Smooth muscle cell (in vitro differentiated cells): Measurements from ENCODE around the gene PRSS8. TPM values are rescaled to one million over a fixed set of nuclear protein-coding genes. Genes with fewer than 3 reads are reported as not detected.

Experiments used
- DNase-seq: peaks from one replicate; lab custom pipeline; 2025; ENCODE audit not compliant: unreplicated experiment; lab: John Stamatoyannopoulos, UW
- H2AFZ ChIP-seq: fragments of 200-600 bp; sonication (generic); 2 replicates; pipeline ENCODE4 v1.6.0; 2016; ENCODE audit warnings: antibody characterized with exemption, low read depth, mild to moderate bottlenecking
- H3F3A ChIP-seq: fragments of 200-600 bp; sonication (generic); 2 replicates; pipeline ENCODE4 v1.6.0; 2017; ENCODE audit warnings: antibody characterized with exemption, low read depth
- H3K27ac ChIP-seq: fragments of 200-600 bp; sonication (generic); 2 replicates; pipeline ENCODE4 v1.5.1; 2016; ENCODE audit warnings: low read depth, mild to moderate bottlenecking
- H3K27me3 ChIP-seq: fragments of 200-600 bp; sonication (generic); 2 replicates; pipeline ENCODE4 v1.6.1; 2016; ENCODE audit warnings: low read depth, mild to moderate bottlenecking
- H3K36me3 ChIP-seq: fragments of 200-600 bp; sonication (generic); 2 replicates; pipeline ENCODE4 v1.5.1; 2016; ENCODE audit warnings: low read depth
- H3K4me1 ChIP-seq: fragments of 200-600 bp; sonication (generic); 2 replicates; pipeline ENCODE4 v1.5.1; 2016; ENCODE audit warnings: low read depth
- H3K4me2 ChIP-seq: fragments of 200-600 bp; sonication (generic); 2 replicates; pipeline ENCODE4 v1.6.0; 2016; ENCODE audit warnings: mild to moderate bottlenecking
- H3K4me3 ChIP-seq: fragments of 200-600 bp; sonication (generic); 2 replicates; pipeline ENCODE4 v1.5.1; 2016; ENCODE audit warnings: mild to moderate bottlenecking
- H3K79me2 ChIP-seq: fragments of 200-600 bp; sonication (generic); 2 replicates; pipeline ENCODE4 v1.6.0; 2016; ENCODE audit warnings: low read depth, mild to moderate bottlenecking
- H3K9ac ChIP-seq: fragments of 200-600 bp; sonication (generic); 2 replicates; pipeline ENCODE4 v1.6.0; 2016; ENCODE audit warnings: low read depth
- H3K9me3 ChIP-seq: fragments of 200-600 bp; sonication (generic); replicated peaks from 2 replicates; pipeline ENCODE4 v1.5.1; 2016; ENCODE audit warnings: low read depth
- H4K20me1 ChIP-seq: fragments of 200-600 bp; sonication (generic); 2 replicates; pipeline ENCODE4 v1.6.0; 2016; ENCODE audit warnings: low read depth
- CTCF ChIP-seq: fragments of 200-600 bp; sonication (generic); IDR thresholded peaks from 2 replicates; pipeline ENCODE4 v1.5.1; 2017; ENCODE audit warnings: borderline replicate concordance, mild to moderate bottlenecking, antibody characterized with exemption; ENCODE audit not compliant: insufficient read depth, poor library complexity, severe bottlenecking
- WGBS: methylation state at CpG from one replicate; pipeline ENCODE4 v1.1.7; 2016; ENCODE audit warnings: low lambda C conversion rate; 5-methylcytosine and 5-hydroxymethylcytosine counted together
- polyA plus RNA-seq: library from polyadenylated mRNA; unstranded; fragments of >200 nt; fragmentation: Nextera tagmentation; extraction: Ambion mirVana; gene quantifications from 2 replicates; pipeline ENCODE4 v1.2.1, GENCODE V29; 2016
- total RNA-seq: library from RNA; depleted of rRNA; stranded (reverse); fragments of >200 nt; gene quantifications from 2 replicates; pipeline ENCODE4 v1.2.3, GENCODE V29; 2014

Gene PRSS8
- total and polyA plus RNA-seq, 2 experiments from 2014 or later: 13.9 to 17.3 TPM

- DNase-seq: peak; percentile 15
- H3K79me2 ChIP-seq: peaks cover 15% of the 10 kb centered on the region
- H3K4me3 ChIP-seq: peak within 1 kb of the TSS; percentile 91
- H2AFZ ChIP-seq: peak within 1 kb of the TSS; percentile 75
- H4K20me1 ChIP-seq: no peaks in the 10 kb centered on the region
- no peaks in the 10 kb centered on the region for H3K27me3 ChIP-seq
- TF ChIP-seq CTCF: no peak
- H3K9ac ChIP-seq: peak within 1 kb of the TSS; percentile 79
- H3K36me3 ChIP-seq: no peaks in the 10 kb centered on the region
- H3K27ac ChIP-seq: no peak within 1 kb of the TSS
- no peaks in the 10 kb centered on the region for H3F3A ChIP-seq
- peaks cover 4% of the 10 kb centered on the region for H3K4me1 ChIP-seq
- peak within 1 kb of the TSS; percentile 97 for H3K4me2 ChIP-seq
- 5% methylated on average over 67 of the region's 68 CpGs for WGBS
- no peaks in the 10 kb centered on the region for H3K9me3 ChIP-seq
Observed at GRCh38 chr16:31108035-31108793, 27.3 kb downstream of the PRSS8 start, which contains the start of gene BCKDK. Gene BCKDK, plus strand, starts transcription at chr16:31108386. Its CDS starts 838 bp downstream, at chr16:31109224.

GRCh38 chr16:31107465-31107867 is 28.1 kb downstream of the PRSS8 start:
- DNase-seq: no peak
- H3K9me3 ChIP-seq: no peaks in the 10 kb centered on the region
- H3K27ac ChIP-seq: no peak overlapping the region
- peaks cover 4% of the 10 kb centered on the region for H3K4me1 ChIP-seq
- no peak overlapping the region for H3K4me3 ChIP-seq
- H3K27me3 ChIP-seq: no peaks in the 10 kb centered on the region
- peak overlapping the region; percentile 97 for H3K4me2 ChIP-seq
- no peak for TF ChIP-seq CTCF
- no peak overlapping the region for H3K9ac ChIP-seq
- H3K36me3 ChIP-seq: no peaks in the 10 kb centered on the region
- WGBS: 89% methylated on average over 6 of the region's 6 CpGs
- peaks cover 15% of the 10 kb centered on the region for H3K79me2 ChIP-seq
- no peaks in the 10 kb centered on the region for H4K20me1 ChIP-seq
- peak overlapping the region; percentile 75 for H2AFZ ChIP-seq
- H3F3A ChIP-seq: no peaks in the 10 kb centered on the region

DNA sequence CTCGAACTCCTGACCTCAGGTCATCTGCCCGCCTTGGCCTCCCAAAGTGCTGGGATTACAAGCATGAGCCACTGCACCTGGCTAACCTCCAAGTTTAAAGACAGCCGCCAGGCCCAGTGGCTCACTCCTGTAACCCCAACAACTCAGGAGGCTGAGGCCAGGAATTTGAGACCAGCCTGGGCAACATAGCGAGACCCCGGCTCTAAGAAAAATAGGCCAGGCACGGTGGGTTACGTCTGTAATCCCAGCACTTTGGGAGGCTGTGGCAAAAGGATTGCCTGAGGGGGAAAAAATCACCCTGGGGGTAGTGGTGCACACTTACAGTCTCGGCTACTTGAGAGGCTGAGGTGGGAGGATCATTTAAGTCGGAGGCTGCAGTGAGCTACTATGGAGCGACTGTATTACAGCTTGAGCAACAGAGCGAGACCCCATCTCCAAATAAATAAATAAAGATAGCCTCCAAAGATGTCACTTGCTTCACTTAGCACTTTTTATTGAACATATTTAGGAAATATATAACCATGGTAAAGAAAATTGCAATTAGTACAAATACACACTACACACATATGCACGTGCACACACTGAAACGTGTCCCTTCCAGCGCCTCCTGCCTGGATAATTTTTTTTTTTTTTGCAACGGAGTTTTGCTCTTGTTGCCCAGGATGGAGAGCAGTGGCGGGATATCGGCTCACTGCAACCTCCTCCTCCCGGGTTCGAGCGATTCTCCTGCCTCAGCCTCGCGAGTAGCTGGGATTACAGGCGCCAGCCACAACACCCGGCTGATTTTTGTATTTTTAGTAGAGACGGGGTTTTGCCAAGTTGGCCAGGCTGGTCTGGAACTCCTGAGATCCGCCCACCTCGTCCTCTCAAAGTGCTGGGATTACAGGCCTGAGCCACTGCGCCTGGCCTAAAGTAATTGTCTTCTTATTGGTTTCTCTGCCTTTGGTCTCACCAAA is 28.7 kb downstream of the PRSS8 start:
- Histone ChIP-seq H3K27me3 (no peaks in the 10 kb centered on the region), H3K4me2 (peak overlapping the region; percentile 97), H4K20me1 (no peaks in the 10 kb centered on the region), H3K4me3 (no peak overlapping the region), H3K9me3 (no peaks in the 10 kb centered on the region), H3K36me3 (no peaks in the 10 kb centered on the region), H2AFZ (peak overlapping the region; percentile 75), H3K27ac (no peak overlapping the region), H3K4me1 (peaks cover 4% of the 10 kb centered on the region), H3K9ac (no peak overlapping the region), H3F3A (no peaks in the 10 kb centered on the region), H3K79me2 (peaks cover 15% of the 10 kb centered on the region)
- no peak for DNase-seq
- WGBS: 92% methylated on average over 28 of the region's 28 CpGs
- no peak for TF ChIP-seq CTCF
